HepG2 (cell line): ENCODE data around the gene PTMA. TPM values are rescaled to one million over a fixed set of nuclear protein-coding genes. Genes with fewer than 3 reads are reported as not detected.

ENCODE experiments used
- ERF ChIP-seq: IDR thresholded peaks from 2 replicates; pipeline ENCODE4 v1.6.1; 2018; ENCODE audit warnings: missing biosample characterization, missing genetic modification reagents
- JDP2 ChIP-seq: sonication (generic); formaldehyde crosslinking; IDR thresholded peaks from 2 replicates; pipeline ENCODE4 v1.8.1; 2022; ENCODE audit warnings: missing genetic modification reagents, borderline replicate concordance
- MBNL3 ChIP-seq: fragments of 250-450 bp; sonication (Bioruptor Pico); conservative IDR thresholded peaks from 2 replicates; pipeline ENCODE4 v1.8.0; 2022; ENCODE audit warnings: mild to moderate bottlenecking, inconsistent platforms
- RORA ChIP-seq: sonication (generic); formaldehyde crosslinking; IDR thresholded peaks from 2 replicates; pipeline ENCODE4 v1.5.0; 2020; ENCODE audit warnings: mild to moderate bottlenecking, missing genetic modification reagents, moderate library complexity
- SIN3B ChIP-seq: fragments of 150-350 bp; IDR thresholded peaks from 2 replicates; pipeline ENCODE4 v1.6.1; 2014; ENCODE audit warnings: low read length
- SKI ChIP-seq: fragments of 450-650 bp; IDR thresholded peaks from one replicate; pipeline ENCODE4 v1.6.1; 2018; ENCODE audit warnings: mild to moderate bottlenecking; ENCODE audit not compliant: partially characterized antibody
- SRSF4 ChIP-seq: fragments of 200-400 bp; formaldehyde crosslinking; IDR thresholded peaks from one replicate; pipeline ENCODE4 v1.6.1; 2018; ENCODE audit warnings: mild to moderate bottlenecking, low read depth, low read length, moderate library complexity; ENCODE audit not compliant: poor library complexity, severe bottlenecking
- ZNF138 ChIP-seq: sonication (generic); formaldehyde crosslinking; IDR thresholded peaks from 2 replicates; pipeline ENCODE4 v1.5.0; 2020; ENCODE audit warnings: mild to moderate bottlenecking, low read depth, missing genetic modification reagents
- ZNF329 ChIP-seq: sonication (generic); formaldehyde crosslinking; IDR thresholded peaks from 2 replicates; pipeline ENCODE4 v1.9.0; 2021; ENCODE audit warnings: low read depth, mild to moderate bottlenecking, missing genetic modification reagents
- ZNF33A ChIP-seq: sonication (generic); formaldehyde crosslinking; IDR thresholded peaks from 2 replicates; pipeline ENCODE4 v1.5.1; 2020; ENCODE audit warnings: missing genetic modification reagents, mild to moderate bottlenecking, moderate library complexity, borderline replicate concordance
- ZNF670 ChIP-seq: sonication (generic); formaldehyde crosslinking; IDR thresholded peaks from 2 replicates; pipeline ENCODE4 v1.8.0; 2022; ENCODE audit warnings: mild to moderate bottlenecking, missing genetic modification reagents, borderline replicate concordance
- ZNF713 ChIP-seq: sonication (generic); formaldehyde crosslinking; IDR thresholded peaks from 2 replicates; pipeline ENCODE4 v1.4.0; 2020; ENCODE audit warnings: mild to moderate bottlenecking, missing genetic modification reagents
- polyA plus RNA-seq, 8 experiments: library from polyadenylated mRNA; depleted of rRNA in 3 of 8; stranded (reverse) in 7 of 8; unstranded in 1 of 8; fragments of >200 nt; fragmentation: Illumina TruSeq in 4 of 8; extraction: Trizol in 4 of 8; gene quantifications; 2 replicates each; pipeline versions ENCODE4 v1.2.1 to v1.2.3, GENCODE V29; 2011 to 2016; ENCODE audit warnings: low read depth in 4 of 8, missing spikeins in 1 of 8, mixed read lengths in 1 of 8; ENCODE audit not compliant: insufficient read depth in 1 of 8
- total RNA-seq, 5 experiments: library from RNA; depleted of rRNA; stranded (reverse); fragments of >200 nt; fragmentation: Illumina TruSeq; extraction: Trizol; gene quantifications; 2 replicates each; pipeline ENCODE4 v1.2.3, GENCODE V29; 2016; ENCODE audit warnings: low read depth in 1 of 5
- TF ChIP-seq, protein P1 (sequence below): sonication (generic); formaldehyde crosslinking; IDR thresholded peaks from 2 replicates; pipeline ENCODE4 v1.4.0; 2020; ENCODE audit warnings: mild to moderate bottlenecking, missing genetic modification reagents, borderline replicate concordance
- TF ChIP-seq, protein P2 (sequence below): sonication (generic); formaldehyde crosslinking; IDR thresholded peaks from 2 replicates; pipeline ENCODE4 v1.4.0; 2020; ENCODE audit warnings: missing genetic modification reagents
- TF ChIP-seq, protein P3 (sequence below): IDR thresholded peaks from 2 replicates; pipeline ENCODE4 v1.6.1; 2016; ENCODE audit warnings: low read depth, missing genetic modification reagents, missing compliant biosample characterization
- TF ChIP-seq, protein P4 (sequence below): sonication (generic); formaldehyde crosslinking; IDR thresholded peaks from 2 replicates; pipeline ENCODE4 v1.8.1; 2023; ENCODE audit warnings: mild to moderate bottlenecking, missing genetic modification reagents

PTMA gene
- total and polyA plus RNA-seq, 2 of the 13 experiments (the other 11 are each of a cell fraction or from before 2014, with no cell fraction given), result 190 to 1,086 TPM

DNA sequence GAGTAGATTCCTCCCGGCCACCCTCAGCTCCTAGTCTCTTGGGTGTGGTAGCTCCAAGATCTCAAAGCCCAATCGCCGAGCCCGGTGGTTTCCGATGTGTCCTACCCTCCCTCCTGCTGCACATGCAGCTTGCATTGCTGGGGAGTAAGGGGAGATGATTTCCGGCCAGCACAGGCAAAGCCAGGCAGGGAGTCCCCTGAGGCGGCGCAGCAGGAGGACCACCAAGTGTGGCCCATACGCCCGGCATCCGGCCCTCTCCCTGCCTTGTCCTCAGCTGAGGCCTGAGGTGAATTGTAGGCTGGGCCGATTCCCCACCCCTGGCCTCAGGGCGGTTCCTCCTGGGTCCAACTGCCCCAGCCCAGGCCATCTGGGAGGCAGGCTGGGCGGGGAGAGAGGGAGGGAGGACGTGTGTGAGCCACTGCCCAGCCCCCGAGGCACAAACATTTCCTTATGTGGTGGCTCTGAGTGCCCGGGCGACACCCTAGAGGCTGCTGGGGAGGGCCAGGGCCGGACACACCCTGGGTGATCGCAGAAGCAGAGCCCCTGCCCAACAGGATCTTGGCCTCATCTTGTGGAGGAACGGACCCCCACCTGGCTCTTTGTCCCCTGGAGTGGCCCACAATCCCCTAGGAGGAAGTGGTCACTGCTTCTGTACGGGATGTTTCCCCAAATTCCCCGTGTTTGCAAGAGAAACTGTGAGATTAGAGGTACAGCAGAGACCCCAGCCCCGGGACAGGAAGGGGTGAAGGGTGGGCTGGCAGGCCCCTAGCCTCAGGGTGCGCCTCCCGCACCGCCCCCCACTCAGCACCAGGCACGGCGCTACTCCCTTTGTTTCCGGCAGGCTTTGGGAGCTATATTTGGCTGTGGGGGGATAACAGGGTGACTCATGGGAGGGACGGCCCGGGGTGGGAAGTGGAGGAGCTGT is 41.9 kb upstream of the PTMA start (continued):
- TF ChIP-seq ZNF33A (CRISPR knock-in tag), result no peak
- TF ChIP-seq SRSF4, result no peak
- TF ChIP-seq, protein P1, sequence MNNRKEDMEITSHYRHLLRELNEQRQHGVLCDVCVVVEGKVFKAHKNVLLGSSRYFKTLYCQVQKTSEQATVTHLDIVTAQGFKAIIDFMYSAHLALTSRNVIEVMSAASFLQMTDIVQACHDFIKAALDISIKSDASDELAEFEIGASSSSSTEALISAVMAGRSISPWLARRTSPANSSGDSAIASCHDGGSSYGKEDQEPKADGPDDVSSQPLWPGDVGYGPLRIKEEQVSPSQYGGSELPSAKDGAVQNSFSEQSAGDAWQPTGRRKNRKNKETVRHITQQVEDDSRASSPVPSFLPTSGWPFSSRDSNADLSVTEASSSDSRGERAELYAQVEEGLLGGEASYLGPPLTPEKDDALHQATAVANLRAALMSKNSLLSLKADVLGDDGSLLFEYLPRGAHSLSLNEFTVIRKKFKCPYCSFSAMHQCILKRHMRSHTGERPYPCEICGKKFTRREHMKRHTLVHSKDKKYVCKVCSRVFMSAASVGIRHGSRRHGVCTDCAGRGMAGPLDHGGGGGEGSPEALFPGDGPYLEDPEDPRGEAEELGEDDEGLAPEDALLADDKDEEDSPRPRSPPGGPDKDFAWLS, result no peak
- TF ChIP-seq ZNF713 (CRISPR knock-in tag), result no peak; the same call in 1 of the 2 replicates
- TF ChIP-seq, protein P2, sequence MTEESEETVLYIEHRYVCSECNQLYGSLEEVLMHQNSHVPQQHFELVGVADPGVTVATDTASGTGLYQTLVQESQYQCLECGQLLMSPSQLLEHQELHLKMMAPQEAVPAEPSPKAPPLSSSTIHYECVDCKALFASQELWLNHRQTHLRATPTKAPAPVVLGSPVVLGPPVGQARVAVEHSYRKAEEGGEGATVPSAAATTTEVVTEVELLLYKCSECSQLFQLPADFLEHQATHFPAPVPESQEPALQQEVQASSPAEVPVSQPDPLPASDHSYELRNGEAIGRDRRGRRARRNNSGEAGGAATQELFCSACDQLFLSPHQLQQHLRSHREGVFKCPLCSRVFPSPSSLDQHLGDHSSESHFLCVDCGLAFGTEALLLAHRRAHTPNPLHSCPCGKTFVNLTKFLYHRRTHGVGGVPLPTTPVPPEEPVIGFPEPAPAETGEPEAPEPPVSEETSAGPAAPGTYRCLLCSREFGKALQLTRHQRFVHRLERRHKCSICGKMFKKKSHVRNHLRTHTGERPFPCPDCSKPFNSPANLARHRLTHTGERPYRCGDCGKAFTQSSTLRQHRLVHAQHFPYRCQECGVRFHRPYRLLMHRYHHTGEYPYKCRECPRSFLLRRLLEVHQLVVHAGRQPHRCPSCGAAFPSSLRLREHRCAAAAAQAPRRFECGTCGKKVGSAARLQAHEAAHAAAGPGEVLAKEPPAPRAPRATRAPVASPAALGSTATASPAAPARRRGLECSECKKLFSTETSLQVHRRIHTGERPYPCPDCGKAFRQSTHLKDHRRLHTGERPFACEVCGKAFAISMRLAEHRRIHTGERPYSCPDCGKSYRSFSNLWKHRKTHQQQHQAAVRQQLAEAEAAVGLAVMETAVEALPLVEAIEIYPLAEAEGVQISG (CRISPR knock-in tag), result peak; percentile 55
- TF ChIP-seq MBNL3 (CRISPR knock-in tag), result no peak
- TF ChIP-seq ZNF329, result no peak
- TF ChIP-seq, protein P3, sequence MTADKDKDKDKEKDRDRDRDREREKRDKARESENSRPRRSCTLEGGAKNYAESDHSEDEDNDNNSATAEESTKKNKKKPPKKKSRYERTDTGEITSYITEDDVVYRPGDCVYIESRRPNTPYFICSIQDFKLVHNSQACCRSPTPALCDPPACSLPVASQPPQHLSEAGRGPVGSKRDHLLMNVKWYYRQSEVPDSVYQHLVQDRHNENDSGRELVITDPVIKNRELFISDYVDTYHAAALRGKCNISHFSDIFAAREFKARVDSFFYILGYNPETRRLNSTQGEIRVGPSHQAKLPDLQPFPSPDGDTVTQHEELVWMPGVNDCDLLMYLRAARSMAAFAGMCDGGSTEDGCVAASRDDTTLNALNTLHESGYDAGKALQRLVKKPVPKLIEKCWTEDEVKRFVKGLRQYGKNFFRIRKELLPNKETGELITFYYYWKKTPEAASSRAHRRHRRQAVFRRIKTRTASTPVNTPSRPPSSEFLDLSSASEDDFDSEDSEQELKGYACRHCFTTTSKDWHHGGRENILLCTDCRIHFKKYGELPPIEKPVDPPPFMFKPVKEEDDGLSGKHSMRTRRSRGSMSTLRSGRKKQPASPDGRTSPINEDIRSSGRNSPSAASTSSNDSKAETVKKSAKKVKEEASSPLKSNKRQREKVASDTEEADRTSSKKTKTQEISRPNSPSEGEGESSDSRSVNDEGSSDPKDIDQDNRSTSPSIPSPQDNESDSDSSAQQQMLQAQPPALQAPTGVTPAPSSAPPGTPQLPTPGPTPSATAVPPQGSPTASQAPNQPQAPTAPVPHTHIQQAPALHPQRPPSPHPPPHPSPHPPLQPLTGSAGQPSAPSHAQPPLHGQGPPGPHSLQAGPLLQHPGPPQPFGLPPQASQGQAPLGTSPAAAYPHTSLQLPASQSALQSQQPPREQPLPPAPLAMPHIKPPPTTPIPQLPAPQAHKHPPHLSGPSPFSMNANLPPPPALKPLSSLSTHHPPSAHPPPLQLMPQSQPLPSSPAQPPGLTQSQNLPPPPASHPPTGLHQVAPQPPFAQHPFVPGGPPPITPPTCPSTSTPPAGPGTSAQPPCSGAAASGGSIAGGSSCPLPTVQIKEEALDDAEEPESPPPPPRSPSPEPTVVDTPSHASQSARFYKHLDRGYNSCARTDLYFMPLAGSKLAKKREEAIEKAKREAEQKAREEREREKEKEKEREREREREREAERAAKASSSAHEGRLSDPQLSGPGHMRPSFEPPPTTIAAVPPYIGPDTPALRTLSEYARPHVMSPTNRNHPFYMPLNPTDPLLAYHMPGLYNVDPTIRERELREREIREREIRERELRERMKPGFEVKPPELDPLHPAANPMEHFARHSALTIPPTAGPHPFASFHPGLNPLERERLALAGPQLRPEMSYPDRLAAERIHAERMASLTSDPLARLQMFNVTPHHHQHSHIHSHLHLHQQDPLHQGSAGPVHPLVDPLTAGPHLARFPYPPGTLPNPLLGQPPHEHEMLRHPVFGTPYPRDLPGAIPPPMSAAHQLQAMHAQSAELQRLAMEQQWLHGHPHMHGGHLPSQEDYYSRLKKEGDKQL (CRISPR knock-in tag), result no peak
- no peak for TF ChIP-seq SKI
- TF ChIP-seq RORA (CRISPR knock-in tag), result no peak
- no peak for TF ChIP-seq JDP2 (CRISPR knock-in tag)
- no peak for TF ChIP-seq SIN3B
- TF ChIP-seq, protein P4, sequence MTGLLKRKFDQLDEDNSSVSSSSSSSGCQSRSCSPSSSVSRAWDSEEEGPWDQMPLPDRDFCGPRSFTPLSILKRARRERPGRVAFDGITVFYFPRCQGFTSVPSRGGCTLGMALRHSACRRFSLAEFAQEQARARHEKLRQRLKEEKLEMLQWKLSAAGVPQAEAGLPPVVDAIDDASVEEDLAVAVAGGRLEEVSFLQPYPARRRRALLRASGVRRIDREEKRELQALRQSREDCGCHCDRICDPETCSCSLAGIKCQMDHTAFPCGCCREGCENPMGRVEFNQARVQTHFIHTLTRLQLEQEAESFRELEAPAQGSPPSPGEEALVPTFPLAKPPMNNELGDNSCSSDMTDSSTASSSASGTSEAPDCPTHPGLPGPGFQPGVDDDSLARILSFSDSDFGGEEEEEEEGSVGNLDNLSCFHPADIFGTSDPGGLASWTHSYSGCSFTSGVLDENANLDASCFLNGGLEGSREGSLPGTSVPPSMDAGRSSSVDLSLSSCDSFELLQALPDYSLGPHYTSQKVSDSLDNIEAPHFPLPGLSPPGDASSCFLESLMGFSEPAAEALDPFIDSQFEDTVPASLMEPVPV (CRISPR knock-in tag), result peak; percentile 73
- no peak for TF ChIP-seq ERF (CRISPR knock-in tag)
- no peak for TF ChIP-seq ZNF670 (CRISPR knock-in tag)
- no peak for TF ChIP-seq ZNF138 (CRISPR knock-in tag)
